HUES48 (cell line): ENCODE measurements around the gene GBP6.
"Not testable (repeated sequence)": the region's sequence is repeated elsewhere in the genome, so short reads cannot be mapped to it uniquely, and the experiment has no call there.

Source experiments
- H3K27ac ChIP-seq: one replicate; pipeline ENCODE4 v1.7.0; 2013; ENCODE audit warnings: low read depth, low read length, inconsistent platforms
- H3K27me3 ChIP-seq: 2 replicates; pipeline ENCODE4 v1.6.1; 2013; ENCODE audit warnings: mild to moderate bottlenecking, low read length; ENCODE audit not compliant: control insufficient read depth, insufficient read depth
- H3K36me3 ChIP-seq: 2 replicates; pipeline ENCODE4 v1.6.1; 2013; ENCODE audit warnings: low read length; ENCODE audit not compliant: control insufficient read depth, insufficient read depth
- H3K4me1 ChIP-seq: 2 replicates; pipeline ENCODE4 v1.6.1; 2013; ENCODE audit warnings: mild to moderate bottlenecking, low read length; ENCODE audit not compliant: control insufficient read depth, insufficient read depth
- H3K4me3 ChIP-seq: 2 replicates; pipeline ENCODE4 v1.5.1; 2013; ENCODE audit warnings: mild to moderate bottlenecking, low read depth, low read length
- H3K9ac ChIP-seq: 2 replicates; pipeline ENCODE4 v1.6.1; 2013; ENCODE audit warnings: mild to moderate bottlenecking, low read depth, low read length, moderate library complexity
- H3K9me3 ChIP-seq: 2 replicates; pipeline ENCODE4 v1.6.1; 2013; ENCODE audit warnings: low read length; ENCODE audit not compliant: control insufficient read depth, insufficient read depth

The GBP6 gene

DNA sequence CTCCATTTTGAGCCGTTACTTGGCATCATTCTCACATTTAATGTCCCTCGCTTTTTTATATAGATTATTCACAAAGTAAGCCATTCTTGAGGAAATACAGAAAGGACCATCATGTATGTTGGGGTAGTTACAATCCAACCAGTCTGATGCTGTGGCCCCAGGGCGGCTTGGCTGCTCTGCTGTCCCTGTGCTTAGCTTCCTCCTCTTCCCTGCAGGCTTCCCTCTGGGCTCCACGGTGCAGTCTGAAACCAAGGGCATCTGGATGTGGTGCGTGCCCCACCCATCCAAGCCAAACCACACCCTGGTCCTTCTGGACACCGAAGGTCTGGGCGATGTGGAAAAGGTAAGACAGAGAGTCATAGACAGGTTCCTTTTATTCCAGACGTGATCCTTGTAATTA lies 5.5 kb downstream of the GBP6 start:
- no peaks in the 10 kb centered on the region for H3K9me3 ChIP-seq
- no peak overlapping the region for H3K27ac ChIP-seq

GRCh38 chr1:89373810-89374209 lies 10.0 kb downstream of the GBP6 start:
- H3K36me3 ChIP-seq, H3K9ac ChIP-seq: not testable (repeated sequence)

More for the DNA sequence above, 5.5 kb downstream of the GBP6 start:
- no peak overlapping the region for H3K4me3 ChIP-seq
- no peaks in the 10 kb centered on the region for H3K36me3 ChIP-seq
- H3K4me1 ChIP-seq = no peaks in the 10 kb centered on the region
- H3K27me3 ChIP-seq = no peaks in the 10 kb centered on the region
- H3K9ac ChIP-seq = no peak overlapping the region

DNA sequence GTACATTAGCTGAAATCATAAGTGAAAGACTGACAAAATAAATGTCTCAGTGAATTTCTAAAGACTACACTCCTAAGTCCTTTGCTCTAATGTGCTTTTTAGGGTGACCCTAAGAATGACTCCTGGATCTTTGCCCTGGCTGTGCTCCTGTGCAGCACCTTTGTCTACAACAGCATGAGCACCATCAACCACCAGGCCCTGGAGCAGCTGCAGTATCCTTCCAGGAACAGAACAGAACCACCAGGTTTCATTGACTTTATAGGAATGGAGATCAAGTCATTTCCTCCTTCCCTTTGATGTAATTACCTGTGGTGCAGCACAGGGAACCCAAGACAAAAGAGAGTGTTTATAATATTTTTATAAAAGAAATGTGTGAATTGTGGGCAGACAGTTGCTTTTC lies 14.1 kb downstream of the GBP6 start:
- Histone ChIP-seq H3K36me3 (no peaks in the 10 kb centered on the region), H3K4me3 (no peak overlapping the region), H3K9ac (no peak overlapping the region), H3K27ac (no peak overlapping the region), H3K4me1 (peaks cover 11% of the 10 kb centered on the region), H3K27me3 (no peaks in the 10 kb centered on the region), H3K9me3 (no peaks in the 10 kb centered on the region)

More at GRCh38 chr1:89373810-89374209, 10.0 kb downstream of the GBP6 start:
- H3K4me1 ChIP-seq = peaks cover 11% of the 10 kb centered on the region
- H3K9me3 ChIP-seq, H3K27ac ChIP-seq, H3K4me3 ChIP-seq, H3K27me3 ChIP-seq: not testable (repeated sequence)

DNA sequence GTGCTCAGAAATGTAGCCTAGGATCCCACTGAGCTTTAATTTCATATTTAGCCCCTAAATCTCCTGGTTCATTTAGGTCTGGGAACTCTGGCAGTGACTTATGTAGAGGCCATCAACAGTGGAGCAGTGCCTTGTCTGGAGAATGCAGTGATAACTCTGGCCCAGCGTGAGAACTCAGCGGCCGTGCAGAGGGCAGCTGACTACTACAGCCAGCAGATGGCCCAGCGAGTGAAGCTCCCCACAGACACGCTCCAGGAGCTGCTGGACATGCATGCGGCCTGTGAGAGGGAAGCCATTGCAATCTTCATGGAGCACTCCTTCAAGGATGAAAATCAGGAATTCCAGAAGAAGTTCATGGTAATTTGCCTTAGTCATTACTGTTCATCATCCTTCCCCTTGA lies 17.8 kb downstream of the GBP6 start:
- Histone ChIP-seq H3K4me1 (peaks cover 11% of the 10 kb centered on the region), H3K9ac (no peak overlapping the region), H3K36me3 (no peaks in the 10 kb centered on the region), H3K9me3 (no peaks in the 10 kb centered on the region), H3K4me3 (no peak overlapping the region), H3K27ac (no peak overlapping the region), H3K27me3 (no peaks in the 10 kb centered on the region)

DNA sequence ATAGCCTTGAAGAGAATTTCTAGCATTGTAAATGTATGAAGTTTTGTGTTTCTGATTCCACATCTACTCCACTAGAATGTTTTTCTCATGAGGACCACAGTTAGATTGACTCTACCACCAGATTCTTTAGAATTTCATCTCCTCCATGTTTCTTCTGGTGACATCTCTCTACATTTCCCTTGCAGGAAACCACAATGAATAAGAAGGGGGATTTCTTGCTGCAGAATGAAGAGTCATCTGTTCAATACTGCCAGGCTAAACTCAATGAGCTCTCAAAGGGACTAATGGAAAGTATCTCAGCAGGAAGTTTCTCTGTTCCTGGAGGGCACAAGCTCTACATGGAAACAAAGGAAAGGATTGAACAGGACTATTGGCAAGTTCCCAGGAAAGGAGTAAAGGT lies 18.6 kb downstream of the GBP6 start:
- Histone ChIP-seq H3K9me3 (no peaks in the 10 kb centered on the region), H3K9ac (no peak overlapping the region), H3K4me3 (no peak overlapping the region), H3K27ac (no peak overlapping the region), H3K36me3 (no peaks in the 10 kb centered on the region), H3K27me3 (no peaks in the 10 kb centered on the region), H3K4me1 (peaks cover 11% of the 10 kb centered on the region)

- H3K4me1 ChIP-seq = peaks cover 5% of the 10 kb centered on the region
- H3K9ac ChIP-seq = no peak overlapping the region
- no peaks in the 10 kb centered on the region for H3K9me3 ChIP-seq
- H3K27ac ChIP-seq = no peak overlapping the region
- H3K27me3 ChIP-seq = no peaks in the 10 kb centered on the region
- H3K4me3 ChIP-seq = no peak overlapping the region
- H3K36me3 ChIP-seq = no peaks in the 10 kb centered on the region
Measured at GRCh38 chr1:89383185-89383584, 19.3 kb downstream of the GBP6 start.

- Histone ChIP-seq H3K4me1 (no peaks in the 10 kb centered on the region), H3K27ac (no peak overlapping the region), H3K9ac (no peak overlapping the region), H3K27me3 (no peaks in the 10 kb centered on the region), H3K36me3 (no peaks in the 10 kb centered on the region), H3K4me3 (no peak overlapping the region), H3K9me3 (no peaks in the 10 kb centered on the region)
Measured at GRCh38 chr1:89390707-89391106, 26.8 kb downstream of the GBP6 start.

DNA sequence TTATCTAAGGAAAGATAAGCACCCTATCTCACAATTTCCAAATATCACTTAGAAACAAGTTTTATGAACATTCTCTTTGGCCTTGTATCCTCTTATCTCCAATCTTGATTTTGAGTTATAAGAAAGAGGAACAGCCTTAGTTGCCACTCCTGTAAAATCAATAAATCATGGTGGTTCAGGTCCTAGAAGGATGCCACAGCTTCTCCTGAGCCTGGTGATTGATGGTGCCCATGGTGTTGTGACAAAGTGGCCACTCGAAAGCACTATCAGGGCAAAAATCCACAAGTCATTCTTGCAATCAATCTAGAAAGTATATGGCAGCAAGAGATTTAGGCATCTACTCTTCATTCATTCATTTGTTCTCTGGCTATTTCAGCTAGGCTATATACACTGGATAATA lies 27.8 kb downstream of the GBP6 start:
- no peaks in the 10 kb centered on the region for H3K9me3 ChIP-seq

DNA sequence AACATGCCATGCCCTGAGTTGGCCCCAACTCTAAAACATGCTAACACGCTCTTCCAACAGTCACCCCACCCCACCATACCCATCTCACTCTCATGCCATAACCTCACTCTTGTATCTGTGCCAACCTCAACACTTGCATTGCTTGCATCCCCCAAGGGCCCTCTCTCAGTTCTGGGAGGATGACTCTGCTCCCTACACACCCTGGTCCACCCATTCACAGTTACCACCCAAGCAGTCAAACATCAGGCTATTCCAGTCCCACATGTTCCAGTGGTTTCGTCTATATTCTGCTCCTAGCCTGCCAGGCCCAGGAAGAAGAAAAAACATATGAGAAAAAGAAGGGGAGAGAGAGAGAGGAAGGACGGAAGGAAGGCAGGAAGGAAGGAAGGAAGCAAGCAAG lies 31.0 kb downstream of the GBP6 start:
- H3K27me3 ChIP-seq = no peaks in the 10 kb centered on the region
- no peaks in the 10 kb centered on the region for H3K36me3 ChIP-seq
- no peaks in the 10 kb centered on the region for H3K9me3 ChIP-seq
- H3K9ac ChIP-seq = no peak overlapping the region
- H3K27ac ChIP-seq = no peak overlapping the region
- H3K4me1 ChIP-seq = no peaks in the 10 kb centered on the region
- H3K4me3 ChIP-seq = no peak overlapping the region

More for the DNA sequence above, 27.8 kb downstream of the GBP6 start:
- H3K9ac ChIP-seq = no peak overlapping the region
- no peaks in the 10 kb centered on the region for H3K36me3 ChIP-seq
- H3K4me3 ChIP-seq = no peak overlapping the region
- H3K4me1 ChIP-seq = no peaks in the 10 kb centered on the region
- no peaks in the 10 kb centered on the region for H3K27me3 ChIP-seq
- H3K27ac ChIP-seq = no peak overlapping the region

GRCh38 chr1:89396902-89397301 lies 33.0 kb downstream of the GBP6 start:
- Histone ChIP-seq H3K4me1 (no peaks in the 10 kb centered on the region), H3K27me3 (no peaks in the 10 kb centered on the region), H3K9me3 (no peaks in the 10 kb centered on the region), H3K36me3 (no peaks in the 10 kb centered on the region), H3K4me3 (no peak overlapping the region), H3K27ac (no peak overlapping the region), H3K9ac (no peak overlapping the region)

DNA sequence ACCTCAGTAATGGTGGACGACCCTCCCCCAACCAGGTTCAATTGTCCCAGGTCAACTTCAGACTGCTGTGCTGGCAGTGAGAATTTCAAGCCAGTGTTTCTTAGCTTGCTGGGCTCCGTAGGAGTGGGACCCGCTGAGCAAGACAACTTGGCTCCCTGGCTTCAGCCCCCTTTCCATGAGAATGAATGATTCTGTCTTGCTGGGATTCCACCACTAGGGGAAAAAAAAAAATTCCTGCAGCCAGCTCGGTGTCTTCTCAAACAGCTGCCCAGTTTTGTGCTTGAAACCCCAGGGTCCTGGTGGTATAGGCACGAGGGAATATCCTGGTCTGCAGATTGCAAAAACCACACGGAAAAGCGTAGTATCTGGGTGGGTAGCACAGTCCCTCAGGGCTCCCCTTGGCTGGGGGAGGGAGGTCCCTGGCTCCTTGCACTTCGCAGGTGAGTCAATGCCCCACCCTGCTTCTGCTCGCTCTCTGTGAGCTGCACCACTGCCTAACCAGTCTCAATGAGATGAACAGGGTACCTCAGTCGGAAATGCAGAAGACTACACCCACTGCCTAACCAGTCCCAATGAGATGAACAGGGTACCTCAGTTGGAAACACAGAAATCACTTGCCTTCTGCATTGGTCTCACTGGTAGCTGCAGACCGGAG lies 41.5 kb downstream of the GBP6 start:
- H3K36me3 ChIP-seq = no peaks in the 10 kb centered on the region
- H3K9me3 ChIP-seq = no peaks in the 10 kb centered on the region
- no peak overlapping the region for H3K27ac ChIP-seq
- no peak overlapping the region for H3K9ac ChIP-seq
- H3K27me3 ChIP-seq = no peaks in the 10 kb centered on the region
- H3K4me3 ChIP-seq = no peak overlapping the region
- no peaks in the 10 kb centered on the region for H3K4me1 ChIP-seq
